Breast epithelium (tissue), 3 donors: Measurements from ENCODE around the gene BORCS5.

Experiments
- POLR2A ChIP-seq: fragments of 450-650 bp; IDR thresholded peaks from one replicate; pipeline ENCODE4 v1.6.1; 2016; ENCODE audit warnings: antibody characterized with exemption, mild to moderate bottlenecking, moderate library complexity
- TF ChIP-seq, protein P1 (sequence below), 3 donors: fragments of 450-650 bp; IDR thresholded peaks; one replicate each; pipeline ENCODE4 v1.5.1; 2016 to 2017; ENCODE audit warnings: antibody characterized with exemption in 3 of 3, mild to moderate bottlenecking in 3 of 3, moderate library complexity in 3 of 3

DNA sequence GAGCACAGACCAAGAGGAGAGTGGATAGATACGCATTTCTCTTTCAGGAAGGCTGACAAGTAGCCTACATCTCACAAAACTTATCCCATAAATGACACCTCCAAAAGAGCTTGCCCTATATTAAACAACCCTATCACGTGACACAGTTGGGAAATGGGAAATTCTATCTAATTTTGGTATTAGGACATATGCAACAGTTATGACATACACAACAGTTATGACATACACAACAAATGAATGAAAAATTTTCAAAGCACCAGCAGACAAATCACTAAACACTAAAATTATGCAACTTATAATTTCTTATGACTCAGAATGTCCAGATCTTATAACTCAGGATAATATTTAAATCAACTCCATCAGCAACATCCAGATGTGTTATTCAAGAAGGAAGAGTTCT, 151.7 kb downstream of the BORCS5 start:
- TF ChIP-seq POLR2A = no peak
- TF ChIP-seq, protein P1, sequence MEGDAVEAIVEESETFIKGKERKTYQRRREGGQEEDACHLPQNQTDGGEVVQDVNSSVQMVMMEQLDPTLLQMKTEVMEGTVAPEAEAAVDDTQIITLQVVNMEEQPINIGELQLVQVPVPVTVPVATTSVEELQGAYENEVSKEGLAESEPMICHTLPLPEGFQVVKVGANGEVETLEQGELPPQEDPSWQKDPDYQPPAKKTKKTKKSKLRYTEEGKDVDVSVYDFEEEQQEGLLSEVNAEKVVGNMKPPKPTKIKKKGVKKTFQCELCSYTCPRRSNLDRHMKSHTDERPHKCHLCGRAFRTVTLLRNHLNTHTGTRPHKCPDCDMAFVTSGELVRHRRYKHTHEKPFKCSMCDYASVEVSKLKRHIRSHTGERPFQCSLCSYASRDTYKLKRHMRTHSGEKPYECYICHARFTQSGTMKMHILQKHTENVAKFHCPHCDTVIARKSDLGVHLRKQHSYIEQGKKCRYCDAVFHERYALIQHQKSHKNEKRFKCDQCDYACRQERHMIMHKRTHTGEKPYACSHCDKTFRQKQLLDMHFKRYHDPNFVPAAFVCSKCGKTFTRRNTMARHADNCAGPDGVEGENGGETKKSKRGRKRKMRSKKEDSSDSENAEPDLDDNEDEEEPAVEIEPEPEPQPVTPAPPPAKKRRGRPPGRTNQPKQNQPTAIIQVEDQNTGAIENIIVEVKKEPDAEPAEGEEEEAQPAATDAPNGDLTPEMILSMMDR (IDR thresholded peaks at IDR 0.05) = no peak
